GM18907 (cell line): Measurements from ENCODE around the gene ATF7IP.

Source experiments
- ATAC-seq: cut with Tn5 transposase; IDR thresholded peaks from one replicate; pipeline ENCODE4 v1.9.1; 2021; ENCODE audit warnings: mild to moderate bottlenecking, moderate library complexity; ENCODE audit not compliant: unreplicated experiment

The ATF7IP gene

GRCh38 chr12:14481201-14481600, 115.7 kb downstream of the ATF7IP start:
- ATAC-seq: no peak

- ATAC-seq: no peak
Measured at GRCh38 chr12:14482361-14482760, 116.9 kb downstream of the ATF7IP start.

GRCh38 chr12:14482886-14483285, 117.4 kb downstream of the ATF7IP start:
- ATAC-seq: no peak

- no peak for ATAC-seq
Measured at GRCh38 chr12:14495326-14495725, 129.8 kb downstream of the ATF7IP start.

- no peak for ATAC-seq
Measured at GRCh38 chr12:14505626-14506596, 140.4 kb downstream of the ATF7IP start.

- ATAC-seq: no peak
Measured at GRCh38 chr12:14510574-14510973, 145.1 kb downstream of the ATF7IP start.

GRCh38 chr12:14514154-14514842, 148.8 kb downstream of the ATF7IP start:
- ATAC-seq: no peak

- no peak for ATAC-seq
Measured at GRCh38 chr12:14514946-14515345, 149.5 kb downstream of the ATF7IP start.

- ATAC-seq: no peak
Measured at GRCh38 chr12:14521822-14522221, 156.3 kb downstream of the ATF7IP start.

- ATAC-seq: no peak
Measured at GRCh38 chr12:14525964-14526363, 160.5 kb downstream of the ATF7IP start.

GRCh38 chr12:14532152-14532551, 166.7 kb downstream of the ATF7IP start:
- ATAC-seq: no peak

GRCh38 chr12:14537088-14537487, 171.6 kb downstream of the ATF7IP start:
- ATAC-seq: no peak

- no peak for ATAC-seq
Measured at GRCh38 chr12:14540801-14541462, 175.4 kb downstream of the ATF7IP start.

GRCh38 chr12:14545144-14546124, 180.0 kb downstream of the ATF7IP start:
- ATAC-seq: no peak

GRCh38 chr12:14547571-14547970, 182.1 kb downstream of the ATF7IP start:
- ATAC-seq: no peak

GRCh38 chr12:14548609-14549008, 183.1 kb downstream of the ATF7IP start:
- no peak for ATAC-seq
